ENCODE measurements around the gene ZNF592. TPM values are rescaled to one million over a fixed set of nuclear protein-coding genes. Genes with fewer than 3 reads are reported as not detected.

The ZNF592 gene
- total RNA-seq, 1 experiment from 2014 or later: 34.6 TPM

GRCh38 chr15:84813931-84814330 lies 65.5 kb downstream of the ZNF592 start:
- no peak for DNase-seq
- no CpG with 5 or more reads among the region's 1 CpG for WGBS (ENCODE audit: extremely low coverage, insufficient read length, low lambda C conversion rate)
- TF ChIP-seq, protein P1, sequence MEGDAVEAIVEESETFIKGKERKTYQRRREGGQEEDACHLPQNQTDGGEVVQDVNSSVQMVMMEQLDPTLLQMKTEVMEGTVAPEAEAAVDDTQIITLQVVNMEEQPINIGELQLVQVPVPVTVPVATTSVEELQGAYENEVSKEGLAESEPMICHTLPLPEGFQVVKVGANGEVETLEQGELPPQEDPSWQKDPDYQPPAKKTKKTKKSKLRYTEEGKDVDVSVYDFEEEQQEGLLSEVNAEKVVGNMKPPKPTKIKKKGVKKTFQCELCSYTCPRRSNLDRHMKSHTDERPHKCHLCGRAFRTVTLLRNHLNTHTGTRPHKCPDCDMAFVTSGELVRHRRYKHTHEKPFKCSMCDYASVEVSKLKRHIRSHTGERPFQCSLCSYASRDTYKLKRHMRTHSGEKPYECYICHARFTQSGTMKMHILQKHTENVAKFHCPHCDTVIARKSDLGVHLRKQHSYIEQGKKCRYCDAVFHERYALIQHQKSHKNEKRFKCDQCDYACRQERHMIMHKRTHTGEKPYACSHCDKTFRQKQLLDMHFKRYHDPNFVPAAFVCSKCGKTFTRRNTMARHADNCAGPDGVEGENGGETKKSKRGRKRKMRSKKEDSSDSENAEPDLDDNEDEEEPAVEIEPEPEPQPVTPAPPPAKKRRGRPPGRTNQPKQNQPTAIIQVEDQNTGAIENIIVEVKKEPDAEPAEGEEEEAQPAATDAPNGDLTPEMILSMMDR (conservative IDR thresholded peaks at IDR 0.05): no peak

More at GRCh38 chr15:84813931-84814330, 65.5 kb downstream of the ZNF592 start:
- no peak overlapping the region for H2BK15ac ChIP-seq (ENCODE audit: low read depth, low read length)
- H4K5ac ChIP-seq (ENCODE audit: insufficient read length, low read depth, low read length): no peak overlapping the region
- peaks cover 2% of the 10 kb centered on the region; the same call in 1 of the 2 replicates for H3K4me1 ChIP-seq (ENCODE audit: insufficient read depth, low read length)
- H4K91ac ChIP-seq (ENCODE audit: insufficient read length, low read depth, low read length): no peak overlapping the region
- H3K79me1 ChIP-seq (ENCODE audit: insufficient read depth, low read depth, low read length, poor library complexity, severe bottlenecking): no peaks in the 10 kb centered on the region
- peaks cover 0 to 1% (median 0%) of the 10 kb centered on the region in 3 experiments; a peak in 1 of 7 replicates for H3K36me3 Mint-ChIP-seq (ENCODE audit: insufficient read depth in 1 of 3, low read depth in 3 of 3)
- no peak overlapping the region for H3K18ac ChIP-seq (ENCODE audit: insufficient read length, low read depth, low read length)
- no peaks in the 10 kb centered on the region for H3K79me2 ChIP-seq (ENCODE audit: insufficient read depth, low read length)
- no peak overlapping the region for H2AFZ ChIP-seq (ENCODE audit: low read length)
- no peak overlapping the region for H2BK12ac ChIP-seq (ENCODE audit: insufficient read length, low read depth, low read length)
- no peak overlapping the region for H2AK5ac ChIP-seq (ENCODE audit: insufficient read length, low read length)
- no peak overlapping the region for H3K23ac ChIP-seq (ENCODE audit: insufficient read length, low read depth, low read length)
- H3K4me3 Mint-ChIP-seq: no peak overlapping the region
- no peak overlapping the region for H2BK5ac ChIP-seq (ENCODE audit: insufficient read length, low read length)
- H3K4me2 ChIP-seq (ENCODE audit: insufficient read depth, insufficient read length, low read length): no peak overlapping the region
- no peak overlapping the region for H3K56ac ChIP-seq (ENCODE audit: insufficient read length, low read depth, low read length)
- peaks cover 8% of the 10 kb centered on the region for H3K23me2 ChIP-seq (ENCODE audit: insufficient read length, low read depth, low read length, poor library complexity, severe bottlenecking)
- H2BK20ac ChIP-seq (ENCODE audit: low read depth, low read length, poor library complexity, severe bottlenecking): no peak overlapping the region
- H3K9me3 ChIP-seq (ENCODE audit: control insufficient read depth, low read depth, low read length): no peaks in the 10 kb centered on the region
- peaks cover 7% of the 10 kb centered on the region for H3K27me3 Mint-ChIP-seq (ENCODE audit: low read depth)
- no peak overlapping the region for H3K4ac ChIP-seq (ENCODE audit: low read depth, low read length)
- H4K8ac ChIP-seq (replicated peaks; ENCODE audit: insufficient read length, low read depth, low read length): no peak overlapping the region
- peaks cover 16 to 19% of the 10 kb centered on the region in 2 experiments for H3K4me1 Mint-ChIP-seq
- H3K14ac ChIP-seq (ENCODE audit: insufficient read depth, low read length): no peak overlapping the region
- H3T11ph ChIP-seq (ENCODE audit: low read length): no peak overlapping the region
- H3K9me3 Mint-ChIP-seq: no peaks in the 10 kb centered on the region; a peak in 1 of 5 replicates
- no peak overlapping the region for H3K27ac ChIP-seq (ENCODE audit: insufficient read length, low read depth, low read length)
- no peak overlapping the region for H3K27ac Mint-ChIP-seq
- H2BK120ac ChIP-seq (ENCODE audit: low read depth, low read length, poor library complexity, severe bottlenecking): no peak overlapping the region
- no peaks in the 10 kb centered on the region for H4K20me1 ChIP-seq (ENCODE audit: control insufficient read depth, insufficient read depth, insufficient read length)
- no peak overlapping the region for H3K9ac ChIP-seq (ENCODE audit: extremely low read depth, insufficient read length, low read length)
- no peaks in the 10 kb centered on the region for H3K27me3 ChIP-seq (ENCODE audit: insufficient read depth, low read length)

Data from H9 (cell line).